PC-3 (cell line): ENCODE measurements around the gene MAP2K2. TPM values are rescaled to one million over a fixed set of nuclear protein-coding genes. Genes with fewer than 3 reads are reported as not detected.

Source experiments
- ATAC-seq: fragments of 200-7000 bp; cut with Tn5 transposase; 2 replicates; pipeline ENCODE4 v1.9.1; 2020; ENCODE audit warnings: mild to moderate bottlenecking, moderate library complexity
- BruUV-seq: library from RNA; stranded (reverse); fragments of 400-500 nt; replicated peaks from 2 replicates; lab custom pipeline; 2021; lab: Mats Ljungman, UMichigan
- CTCF ChIA-PET: fragments of 300-600 bp; sonication (Branson Sonifier 250); formaldehyde crosslinking; loops from one replicate; lab custom pipeline; 2022; ENCODE audit warnings: antibody characterized with exemption; lab: Charles Lee
- POLR2A ChIA-PET: fragments of 300-600 bp; sonication (Branson Sonifier 250); formaldehyde crosslinking; loops from one replicate; lab custom pipeline; 2022; ENCODE audit warnings: antibody characterized with exemption; ENCODE audit not compliant: unreplicated experiment; lab: Charles Lee
- DNase-seq: peaks from one replicate; pipeline ENCODE4 v3.0.0-alpha.2; 2015
- H2AFZ ChIP-seq: fragments of 300-600 bp; sonication (generic); 2 replicates; pipeline ENCODE4 v1.6.0; 2016; ENCODE audit warnings: antibody characterized with exemption, low read length
- H3F3A ChIP-seq: fragments of 300-600 bp; sonication (generic); one replicate; pipeline ENCODE4 v1.6.0; 2017; ENCODE audit warnings: antibody characterized with exemption, low read length, control low read depth, mild to moderate bottlenecking; ENCODE audit not compliant: unreplicated experiment
- H3K27ac ChIP-seq: fragments of 300-600 bp; sonication (generic); 2 replicates; pipeline ENCODE4 v1.5.1; 2016; ENCODE audit warnings: mild to moderate bottlenecking, low read length
- H3K27me3 ChIP-seq: fragments of 300-600 bp; sonication (generic); 2 replicates; pipeline ENCODE4 v1.6.1; 2016; ENCODE audit warnings: low read length, mixed read lengths
- H3K36me3 ChIP-seq: fragments of 300-600 bp; sonication (generic); 2 replicates; pipeline ENCODE4 v1.6.1; 2016; ENCODE audit warnings: low read depth, mixed run types, low read length, mixed read lengths
- H3K4me1 ChIP-seq: fragments of 300-600 bp; sonication (generic); 2 replicates; pipeline ENCODE4 v1.5.1; 2016; ENCODE audit warnings: low read length; ENCODE audit not compliant: insufficient read depth
- H3K4me2 ChIP-seq: fragments of 300-600 bp; sonication (generic); 2 replicates; pipeline ENCODE4 v1.6.0; 2016; ENCODE audit warnings: low read length
- H3K4me3 ChIP-seq: fragments of 300-600 bp; sonication (generic); 2 replicates; pipeline ENCODE4 v1.5.1; 2016; ENCODE audit warnings: mild to moderate bottlenecking, low read length, mixed read lengths
- H3K79me2 ChIP-seq: fragments of 300-600 bp; sonication (generic); 2 replicates; pipeline ENCODE4 v1.6.1; 2017; ENCODE audit warnings: low read length, mixed read lengths
- H3K9ac ChIP-seq: fragments of 300-600 bp; sonication (generic); 2 replicates; pipeline ENCODE4 v1.6.0; 2016; ENCODE audit warnings: mild to moderate bottlenecking, low read length
- H3K9me2 ChIP-seq: fragments of 300-600 bp; sonication (generic); replicated peaks from 2 replicates; pipeline ENCODE4 v1.6.1; 2016; ENCODE audit warnings: mixed run types, low read length, mixed read lengths
- H3K9me3 ChIP-seq: fragments of 300-600 bp; sonication (generic); 2 replicates; pipeline ENCODE4 v1.6.1; 2016; ENCODE audit warnings: low read length, mixed read lengths
- H4K20me1 ChIP-seq: fragments of 300-600 bp; sonication (generic); 2 replicates; pipeline ENCODE4 v1.6.1; 2016; ENCODE audit warnings: low read length, mixed read lengths
- EZH2 ChIP-seq: fragments of 300-600 bp; sonication (generic); IDR thresholded peaks from one replicate; pipeline ENCODE4 v1.6.1; 2017; ENCODE audit warnings: antibody characterized with exemption, mild to moderate bottlenecking, low read length; ENCODE audit not compliant: unreplicated experiment
- EZH2phosphoT487 ChIP-seq: fragments of 300-600 bp; sonication (generic); IDR thresholded peaks from 2 replicates; pipeline ENCODE4 v1.6.1; 2018; ENCODE audit warnings: mild to moderate bottlenecking, antibody characterized with exemption, low read length, borderline replicate concordance
- intact Hi-C: fragments of 100-400 bp; cut with micrococcal nuclease; formaldehyde crosslinking; loops from 2 replicates; pipeline ENCODE4 v1.9.0; 2023
- total RNA-seq: library from RNA; depleted of rRNA; stranded (reverse); fragments of >200 nt; gene quantifications from 2 replicates; pipeline ENCODE4 v1.2.3, GENCODE V29; 2014
- TF ChIP-seq, protein P1 (sequence below): fragments of 300-600 bp; sonication (generic); conservative IDR thresholded peaks from 2 replicates; pipeline ENCODE4 v1.5.1; 2017; ENCODE audit warnings: antibody characterized with exemption, low read depth, mild to moderate bottlenecking, low read length

The MAP2K2 gene
- total RNA-seq, 1 experiment from 2014 or later: 229 TPM

DNA sequence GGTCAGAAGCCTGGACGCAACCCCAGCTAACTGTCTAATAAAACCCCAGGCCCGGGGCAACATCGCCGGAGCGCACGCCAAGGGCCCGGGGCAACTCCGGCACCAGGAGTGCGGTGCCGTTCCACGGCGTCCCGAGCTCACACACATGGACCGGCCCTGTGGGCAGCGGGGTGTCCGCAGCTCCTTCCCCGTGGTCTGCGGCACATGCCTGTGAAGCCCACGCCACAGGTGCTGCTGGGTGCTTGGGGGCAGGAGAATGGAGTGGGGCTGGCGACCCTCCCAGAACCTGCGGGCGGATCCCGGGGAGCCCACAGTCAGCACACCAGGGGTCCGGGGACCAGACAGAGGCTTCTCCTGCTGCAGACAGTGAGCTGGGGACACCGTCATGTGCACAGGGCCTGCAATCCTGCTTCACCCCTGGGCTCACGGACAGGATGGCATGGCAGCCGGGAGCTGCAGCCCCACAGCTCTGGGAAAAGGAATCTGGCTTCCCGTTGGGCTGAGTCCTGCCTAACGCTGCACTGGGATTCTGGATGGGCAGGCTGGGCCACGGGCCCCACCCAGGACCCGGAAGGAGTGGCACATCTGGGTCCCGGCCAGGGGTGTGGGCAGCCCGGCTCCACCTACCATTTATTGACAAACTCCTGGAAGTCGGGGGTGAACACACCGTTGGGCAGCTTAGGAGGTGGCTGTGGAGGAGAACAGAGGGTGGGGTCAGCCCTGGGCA lies 29.0 kb downstream of the MAP2K2 start:
- no peak for TF ChIP-seq EZH2phosphoT487
- no peak for TF ChIP-seq EZH2
- TF ChIP-seq, protein P1, sequence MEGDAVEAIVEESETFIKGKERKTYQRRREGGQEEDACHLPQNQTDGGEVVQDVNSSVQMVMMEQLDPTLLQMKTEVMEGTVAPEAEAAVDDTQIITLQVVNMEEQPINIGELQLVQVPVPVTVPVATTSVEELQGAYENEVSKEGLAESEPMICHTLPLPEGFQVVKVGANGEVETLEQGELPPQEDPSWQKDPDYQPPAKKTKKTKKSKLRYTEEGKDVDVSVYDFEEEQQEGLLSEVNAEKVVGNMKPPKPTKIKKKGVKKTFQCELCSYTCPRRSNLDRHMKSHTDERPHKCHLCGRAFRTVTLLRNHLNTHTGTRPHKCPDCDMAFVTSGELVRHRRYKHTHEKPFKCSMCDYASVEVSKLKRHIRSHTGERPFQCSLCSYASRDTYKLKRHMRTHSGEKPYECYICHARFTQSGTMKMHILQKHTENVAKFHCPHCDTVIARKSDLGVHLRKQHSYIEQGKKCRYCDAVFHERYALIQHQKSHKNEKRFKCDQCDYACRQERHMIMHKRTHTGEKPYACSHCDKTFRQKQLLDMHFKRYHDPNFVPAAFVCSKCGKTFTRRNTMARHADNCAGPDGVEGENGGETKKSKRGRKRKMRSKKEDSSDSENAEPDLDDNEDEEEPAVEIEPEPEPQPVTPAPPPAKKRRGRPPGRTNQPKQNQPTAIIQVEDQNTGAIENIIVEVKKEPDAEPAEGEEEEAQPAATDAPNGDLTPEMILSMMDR: no peak
- Histone ChIP-seq H3K4me3 (no peak overlapping the region), H3K9me2 (no peaks in the 10 kb centered on the region), H3F3A (no peaks in the 10 kb centered on the region), H3K27ac (no peak overlapping the region), H2AFZ (no peak overlapping the region), H3K4me2 (no peak overlapping the region), H4K20me1 (no peaks in the 10 kb centered on the region), H3K9me3 (no peaks in the 10 kb centered on the region), H3K27me3 (no peaks in the 10 kb centered on the region), H3K9ac (no peak overlapping the region), H3K4me1 (no peaks in the 10 kb centered on the region), H3K36me3 (no peaks in the 10 kb centered on the region), H3K79me2 (no peaks in the 10 kb centered on the region)
- DNase-seq (no peak), ATAC-seq (peak; percentile 42)
- BruUV-seq: no TSS peak
- CTCF ChIA-PET: no interaction called here
- POLR2A ChIA-PET: no interaction called here
- intact Hi-C loops: no loop called here

DNA sequence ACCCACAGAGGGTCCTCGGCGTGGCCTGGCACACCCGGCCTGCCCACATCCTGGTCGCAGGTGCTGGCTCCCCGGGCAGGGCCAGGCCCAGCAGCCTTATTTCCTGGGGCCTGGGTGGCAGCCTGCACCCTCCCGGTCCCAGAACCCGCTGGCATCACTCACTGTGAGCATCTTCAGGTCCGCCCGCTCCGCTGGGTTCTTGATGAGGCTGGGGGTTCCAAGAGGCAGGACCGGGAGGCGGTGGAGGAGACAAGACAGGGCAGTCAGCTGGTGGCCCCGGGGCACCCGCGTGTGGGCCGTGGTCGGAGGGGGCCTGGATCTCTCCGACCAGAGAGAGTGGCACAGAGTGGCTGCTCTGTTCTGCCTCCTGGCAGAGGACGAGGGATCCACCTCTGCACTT lies 29.6 kb downstream of the MAP2K2 start:
- TF ChIP-seq EZH2phosphoT487 (no peak), EZH2 (no peak)
- TF ChIP-seq, protein P1: no peak

DNA sequence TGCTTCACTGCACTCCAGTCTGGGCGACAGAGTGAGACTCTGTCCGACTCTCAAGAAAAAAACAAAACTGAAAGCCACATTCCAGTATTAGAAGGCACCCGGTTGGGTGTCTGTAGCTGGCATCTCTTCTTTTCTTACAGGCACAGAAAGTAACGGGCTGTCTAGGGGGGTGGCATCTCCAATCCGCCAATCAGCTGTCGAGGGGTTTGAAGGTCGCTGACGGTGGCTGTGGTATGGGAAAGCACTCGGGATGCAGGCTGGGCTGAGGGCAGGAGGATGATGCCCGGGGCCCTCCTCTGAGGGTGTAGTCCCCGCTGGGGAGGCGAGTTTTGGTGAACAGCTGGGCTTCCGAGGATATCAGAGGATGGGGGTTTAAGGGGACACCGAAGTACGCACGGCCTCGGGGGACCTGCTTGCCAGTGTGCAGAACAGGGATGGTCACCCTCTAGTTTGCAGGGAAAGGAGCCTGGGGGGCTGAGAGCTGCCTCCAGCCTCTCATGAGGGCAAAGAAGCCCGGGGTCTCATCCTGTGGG lies 30.2 kb downstream of the MAP2K2 start:
- Histone ChIP-seq H3K9ac (no peak overlapping the region), H3K4me1 (no peaks in the 10 kb centered on the region), H3K4me2 (no peak overlapping the region), H4K20me1 (no peaks in the 10 kb centered on the region), H3F3A (no peaks in the 10 kb centered on the region), H3K9me3 (no peaks in the 10 kb centered on the region), H3K9me2 (no peaks in the 10 kb centered on the region), H3K27me3 (no peaks in the 10 kb centered on the region), H3K79me2 (no peaks in the 10 kb centered on the region), H3K36me3 (no peaks in the 10 kb centered on the region; the same call in 1 of the 2 replicates), H2AFZ (no peak overlapping the region), H3K27ac (no peak overlapping the region), H3K4me3 (no peak overlapping the region)
- ChIA-PET POLR2A (no interaction called here), CTCF (no interaction called here)
- no TSS peak for BruUV-seq
- no peak for DNase-seq
- no peak for ATAC-seq
- TF ChIP-seq EZH2phosphoT487: no peak
- TF ChIP-seq, protein P1: no peak
- no peak for TF ChIP-seq EZH2
- intact Hi-C loops: no loop called here

More for the DNA sequence above, 29.6 kb downstream of the MAP2K2 start:
- Histone ChIP-seq H3K36me3 (no peaks in the 10 kb centered on the region; the same call in 1 of the 2 replicates), H3F3A (no peaks in the 10 kb centered on the region), H2AFZ (no peak overlapping the region), H3K9me2 (no peaks in the 10 kb centered on the region), H3K4me1 (no peaks in the 10 kb centered on the region), H3K79me2 (no peaks in the 10 kb centered on the region), H3K4me2 (no peak overlapping the region), H3K4me3 (no peak overlapping the region), H3K27ac (no peak overlapping the region), H3K27me3 (no peaks in the 10 kb centered on the region), H4K20me1 (no peaks in the 10 kb centered on the region), H3K9ac (no peak overlapping the region), H3K9me3 (no peaks in the 10 kb centered on the region)
- intact Hi-C loops: no loop called here
- CTCF ChIA-PET: no interaction called here
- ATAC-seq (no peak), DNase-seq (no peak)
- no TSS peak for BruUV-seq
- POLR2A ChIA-PET: no interaction called here
